NCI-H748 (cell line): Measurements from ENCODE around the gene AQP5.
A peak's percentile ranks its signal among the peaks of the same experiment; 100 is the strongest.

Experiments used
- DNase-seq: peaks from one replicate; lab custom pipeline; 2025; ENCODE audit not compliant: unreplicated experiment; lab: John Stamatoyannopoulos, UW

Gene AQP5

DNA sequence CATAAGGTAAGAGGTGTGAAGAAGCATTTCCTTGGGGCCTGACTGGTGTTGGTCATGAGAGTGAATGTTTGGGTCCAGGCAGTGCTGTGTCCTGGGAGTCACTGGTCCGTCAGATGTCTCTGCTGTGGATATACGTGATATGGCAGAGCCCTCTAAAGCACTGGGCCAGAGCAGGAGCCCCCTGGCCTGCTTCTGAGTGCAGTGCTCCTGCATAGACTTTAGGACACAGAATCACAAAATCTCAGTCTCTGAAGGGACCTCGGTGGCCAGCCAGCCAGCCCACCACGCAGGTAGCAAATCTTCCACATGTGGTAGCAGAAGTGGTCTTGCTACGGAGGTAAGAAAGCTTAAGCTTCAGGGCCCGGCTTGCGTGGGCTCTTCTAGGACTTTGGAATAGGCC lies 29.6 kb upstream of the AQP5 start:
- no peak for DNase-seq

GRCh38 chr12:49932533-49933130 lies 29.0 kb upstream of the AQP5 start:
- no peak for DNase-seq

- DNase-seq = no peak
Measured at GRCh38 chr12:49933796-49934195, 27.9 kb upstream of the AQP5 start.

GRCh38 chr12:49934505-49934904 lies 27.2 kb upstream of the AQP5 start:
- DNase-seq = no peak

- DNase-seq = peak; percentile 14
Measured at GRCh38 chr12:49936925-49937324, 24.7 kb upstream of the AQP5 start.

GRCh38 chr12:49937639-49938300 lies 23.9 kb upstream of the AQP5 start:
- no peak for DNase-seq

DNA sequence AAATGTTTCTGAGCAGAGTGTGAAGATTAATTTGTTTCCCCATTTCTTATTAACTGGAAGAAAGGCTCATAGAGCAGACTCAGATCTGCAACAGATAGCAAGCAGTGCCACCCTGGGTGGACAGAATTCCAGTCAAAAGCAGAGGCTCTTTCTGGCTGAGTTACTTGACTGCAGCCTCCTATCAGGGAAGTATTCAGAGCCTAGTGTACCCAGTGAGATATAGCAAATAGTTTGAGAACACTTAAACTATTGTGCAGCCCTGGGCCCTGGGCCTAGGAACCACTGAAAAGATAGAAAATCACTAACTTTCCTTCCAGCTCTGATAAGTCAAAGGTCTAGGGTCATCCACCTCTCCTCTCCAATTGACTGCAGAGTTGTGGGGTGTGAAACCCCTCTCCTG lies 22.4 kb upstream of the AQP5 start:
- no peak for DNase-seq

GRCh38 chr12:49939707-49940106 lies 22.0 kb upstream of the AQP5 start:
- DNase-seq = no peak

DNA sequence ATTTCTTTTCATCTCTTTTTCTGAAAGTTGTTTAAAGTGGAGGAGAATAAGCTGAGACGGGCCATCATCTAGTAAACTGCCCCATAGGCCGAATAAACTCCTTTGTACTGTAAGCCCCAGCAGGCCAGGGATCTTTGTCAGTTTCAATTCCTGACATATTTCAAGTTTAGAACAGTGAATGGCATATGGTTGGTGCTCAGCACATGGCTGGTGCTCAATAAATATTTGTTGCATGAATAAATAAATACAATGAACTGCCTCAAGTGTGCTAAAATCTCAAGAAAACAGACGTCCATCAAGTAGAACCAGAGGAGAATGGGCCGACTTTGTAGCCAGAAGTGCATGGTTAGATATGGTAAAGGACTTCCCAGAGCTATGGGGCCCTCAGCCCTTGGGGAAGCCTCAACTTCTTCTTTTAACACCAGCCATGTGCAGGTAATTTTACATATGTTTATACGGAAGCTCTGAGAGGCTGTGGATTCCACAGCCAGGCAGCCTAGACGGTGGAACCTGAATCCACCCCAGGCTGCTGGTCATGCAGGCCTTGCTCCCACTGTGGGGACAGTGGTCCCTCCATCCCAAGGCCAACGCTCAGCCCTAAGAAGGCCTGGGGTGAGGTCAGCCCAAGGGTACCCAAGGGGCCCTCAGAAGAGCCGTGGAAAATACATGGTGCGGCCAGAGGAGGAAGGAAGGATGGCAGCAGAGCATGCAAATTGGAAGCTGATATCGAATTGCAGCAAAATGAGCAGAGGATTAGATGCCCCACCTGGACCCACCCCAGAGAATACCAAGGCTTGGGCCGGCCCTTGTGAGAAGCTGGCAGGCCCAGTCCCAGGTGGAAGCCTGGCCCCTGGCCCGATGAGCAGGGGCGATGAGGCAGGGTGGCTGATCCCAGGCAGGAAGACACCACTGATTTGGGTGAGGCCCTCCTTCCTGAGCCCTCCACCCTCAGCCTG lies 19.8 kb upstream of the AQP5 start:
- no peak for DNase-seq

DNA sequence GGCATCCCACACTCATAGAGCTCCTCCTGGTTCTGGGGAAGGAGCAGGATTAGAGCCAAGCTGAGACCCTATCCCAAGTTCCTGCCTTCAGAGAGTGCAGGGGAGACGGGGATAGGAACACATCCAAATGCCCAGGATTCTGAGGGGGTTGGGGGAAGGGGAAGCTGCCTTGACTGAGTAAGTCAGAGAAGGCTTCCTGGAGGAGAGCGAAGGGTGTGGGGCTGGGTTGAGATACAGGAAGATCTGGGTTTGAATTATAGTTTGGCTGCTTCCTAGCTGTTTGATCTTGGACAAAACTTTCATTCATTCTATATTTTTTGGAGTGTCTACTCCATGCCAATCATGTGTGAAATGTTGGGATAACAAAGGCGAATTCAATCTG lies 19.2 kb upstream of the AQP5 start:
- DNase-seq = no peak

- no peak for DNase-seq
Measured at GRCh38 chr12:49942921-49943624, 18.6 kb upstream of the AQP5 start.

- no peak for DNase-seq
Measured at GRCh38 chr12:49943625-49943960, 18.1 kb upstream of the AQP5 start.

DNA sequence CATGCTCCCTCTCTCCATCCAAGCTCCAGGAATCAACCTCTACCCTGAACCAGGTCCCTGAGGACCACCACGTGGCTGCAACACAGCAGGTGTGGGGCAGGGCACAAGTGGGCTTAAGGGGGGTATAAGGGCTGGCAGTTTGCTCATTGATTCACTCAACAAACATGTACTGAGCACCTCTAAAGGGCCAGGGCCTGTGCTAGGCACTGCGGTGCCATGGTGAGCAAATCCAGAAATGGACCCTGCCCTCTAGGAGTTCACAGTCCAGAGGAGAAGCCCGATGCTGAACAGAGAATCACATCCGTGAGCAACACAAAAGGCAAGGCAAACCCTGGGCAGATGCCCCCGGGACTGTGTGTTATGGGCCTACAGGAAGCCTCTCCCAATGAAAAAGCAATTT lies 17.6 kb upstream of the AQP5 start:
- DNase-seq = no peak

- no peak for DNase-seq
Measured at GRCh38 chr12:49944718-49945117, 17.0 kb upstream of the AQP5 start.

DNA sequence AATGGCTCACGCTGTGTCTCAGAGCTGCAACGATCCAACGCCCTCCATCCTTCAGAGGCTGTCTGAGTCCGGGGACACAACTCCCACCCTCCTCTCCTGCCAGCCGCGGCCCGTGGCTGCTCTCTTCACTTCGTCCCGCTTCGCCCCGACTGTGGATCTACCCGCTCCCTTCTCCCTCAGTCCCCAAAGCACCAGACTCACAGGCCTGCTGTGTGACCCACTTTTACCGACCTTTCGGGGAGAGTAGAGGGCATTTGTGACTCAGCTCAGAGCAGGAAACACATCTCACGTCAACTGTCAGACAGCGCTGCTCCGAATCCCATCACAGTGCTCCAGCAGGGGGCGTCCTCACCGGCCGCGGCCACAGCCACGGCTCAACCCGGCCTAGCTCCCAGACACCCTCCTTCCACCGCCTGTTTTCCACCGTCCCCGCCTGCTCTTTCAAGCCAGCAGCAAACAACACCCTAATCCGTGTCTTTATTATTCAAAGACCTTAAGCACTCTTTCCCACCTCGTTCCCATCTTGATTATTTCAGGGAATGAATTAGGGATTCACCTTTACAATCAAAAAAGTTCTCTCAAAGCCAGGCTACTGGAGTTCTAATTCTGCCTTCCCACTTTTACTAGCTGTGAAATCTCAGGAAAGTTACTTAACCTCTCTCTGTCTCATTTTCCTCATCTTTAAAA lies 16.1 kb upstream of the AQP5 start:
- DNase-seq = peak; percentile 49

- no peak for DNase-seq
Measured at GRCh38 chr12:49946086-49946485, 15.6 kb upstream of the AQP5 start.

- no peak for DNase-seq
Measured at GRCh38 chr12:49946497-49946896, 15.2 kb upstream of the AQP5 start.

- no peak for DNase-seq
Measured at GRCh38 chr12:49947593-49948226, 14.0 kb upstream of the AQP5 start.

GRCh38 chr12:49948866-49949845 lies 12.5 kb upstream of the AQP5 start:
- DNase-seq = no peak
